HG03108 (cell line): ENCODE results near the gene SAMD5.
"Not testable (repeated sequence)": the region's sequence is repeated elsewhere in the genome, so short reads cannot be mapped to it uniquely, and the experiment has no call there.

Source experiments
- ATAC-seq: cut with Tn5 transposase; IDR thresholded peaks from one replicate; pipeline ENCODE4 v1.9.1; 2021; ENCODE audit warnings: moderate library complexity; ENCODE audit not compliant: unreplicated experiment

The SAMD5 gene

DNA sequence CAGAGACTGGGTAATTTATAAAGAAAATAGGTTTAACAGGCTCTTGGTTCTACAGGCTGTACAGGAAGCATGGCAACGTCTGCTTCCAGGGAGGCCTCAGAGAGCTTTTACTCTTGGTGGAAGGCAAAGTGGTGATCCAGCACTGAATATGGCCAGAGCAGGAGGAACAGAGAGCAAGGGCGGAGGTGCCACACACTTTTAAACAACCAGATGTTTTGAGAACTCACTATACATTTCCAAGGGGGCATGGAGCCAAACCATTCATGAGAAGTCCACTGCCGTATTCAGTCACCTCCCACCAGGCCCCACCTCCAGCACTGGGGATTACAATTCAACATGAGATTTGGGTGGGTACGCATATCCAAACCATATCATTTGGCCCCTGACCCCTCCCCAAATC, 18.7 kb downstream of the SAMD5 start:
- ATAC-seq, result no peak

DNA sequence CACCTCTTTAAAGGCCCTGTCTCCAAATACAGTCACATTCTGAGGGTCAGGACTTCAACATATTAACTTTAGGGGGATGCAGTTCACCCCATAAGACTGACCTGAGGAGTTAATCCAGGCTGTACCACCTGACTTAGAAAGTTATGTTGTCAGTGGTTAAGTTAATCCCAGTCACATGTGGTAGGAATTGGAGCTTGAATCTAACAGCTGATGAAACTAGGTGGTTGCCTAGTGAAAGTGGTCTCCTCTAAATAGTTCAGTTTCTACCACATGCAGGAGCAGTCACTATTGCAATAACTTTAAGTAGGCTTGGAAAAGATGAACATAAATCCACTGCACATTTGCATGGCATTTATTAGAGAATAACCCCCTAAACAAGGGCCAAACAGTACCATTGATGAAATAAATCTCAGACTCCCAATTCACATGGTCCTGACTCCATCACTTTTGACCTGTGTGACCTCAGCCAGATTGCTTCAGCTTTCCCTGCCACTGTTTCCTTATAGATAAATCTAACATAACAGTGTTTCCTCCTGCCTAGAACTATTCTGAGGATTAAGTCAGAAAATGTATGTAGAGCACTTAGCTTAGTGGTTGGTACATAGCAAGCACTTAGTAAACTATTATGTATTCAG, 20.1 kb downstream of the SAMD5 start:
- ATAC-seq, result no peak

DNA sequence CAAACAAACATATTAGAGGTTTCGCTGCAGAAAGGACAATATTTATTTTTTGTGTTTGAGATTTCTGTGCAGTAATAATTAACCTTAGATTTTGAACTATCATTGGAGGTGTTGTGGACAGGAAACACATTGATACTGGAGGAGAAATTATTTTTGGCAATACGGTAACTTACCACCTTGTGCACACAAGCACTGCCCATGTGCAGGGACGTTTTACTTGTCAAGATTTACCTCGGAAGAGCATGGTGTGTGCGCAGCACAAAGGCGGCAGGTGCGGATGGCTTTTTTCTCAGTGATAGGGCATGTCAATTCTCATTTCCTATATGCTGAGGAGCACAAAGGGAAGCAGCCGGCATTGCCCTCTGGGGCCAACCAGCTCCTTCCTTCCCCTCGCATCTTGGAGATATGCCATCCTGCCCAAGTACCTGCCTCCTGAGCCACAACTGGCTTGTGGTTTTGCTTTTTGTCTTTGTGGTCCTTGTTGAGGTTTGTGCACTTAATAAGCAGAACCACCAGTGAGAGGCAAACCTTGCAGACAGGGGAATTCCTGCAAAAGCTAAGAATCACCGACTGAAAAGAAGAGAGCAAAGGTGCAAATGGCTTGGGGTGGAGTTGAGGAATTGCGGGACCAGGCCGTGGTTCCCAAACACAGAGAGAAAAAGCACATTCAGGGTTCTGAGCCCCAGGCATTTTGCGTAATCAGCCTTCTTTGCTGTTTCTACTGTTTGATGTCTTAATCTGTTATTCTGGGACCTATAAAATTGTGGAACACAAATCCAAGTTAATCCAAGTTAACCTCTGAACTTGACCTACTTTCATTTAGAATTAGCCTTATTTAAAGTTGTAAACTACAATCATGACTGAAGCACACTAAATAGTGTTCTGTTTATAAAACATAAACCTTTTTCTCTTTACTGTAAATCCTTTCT, 21.9 kb downstream of the SAMD5 start:
- peak; percentile 52 for ATAC-seq

DNA sequence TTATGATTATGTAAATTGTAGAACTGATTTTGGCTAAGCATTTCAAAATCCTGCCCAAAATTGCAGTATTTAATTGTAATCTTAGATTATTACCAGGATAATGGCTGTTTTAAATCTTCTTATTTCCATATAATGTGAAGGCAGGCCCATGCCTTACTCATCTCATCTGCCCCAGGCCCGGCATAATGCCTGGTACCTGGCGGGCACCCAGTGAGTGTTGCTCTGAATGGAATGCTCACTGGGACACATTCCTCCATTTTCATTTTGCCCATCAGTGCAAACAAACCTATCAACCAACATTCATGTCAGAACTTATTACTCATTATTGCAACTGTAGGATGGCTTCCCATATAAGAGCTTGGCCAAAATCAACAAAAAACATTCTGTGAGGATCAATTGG, 22.8 kb downstream of the SAMD5 start:
- ATAC-seq, result no peak

DNA sequence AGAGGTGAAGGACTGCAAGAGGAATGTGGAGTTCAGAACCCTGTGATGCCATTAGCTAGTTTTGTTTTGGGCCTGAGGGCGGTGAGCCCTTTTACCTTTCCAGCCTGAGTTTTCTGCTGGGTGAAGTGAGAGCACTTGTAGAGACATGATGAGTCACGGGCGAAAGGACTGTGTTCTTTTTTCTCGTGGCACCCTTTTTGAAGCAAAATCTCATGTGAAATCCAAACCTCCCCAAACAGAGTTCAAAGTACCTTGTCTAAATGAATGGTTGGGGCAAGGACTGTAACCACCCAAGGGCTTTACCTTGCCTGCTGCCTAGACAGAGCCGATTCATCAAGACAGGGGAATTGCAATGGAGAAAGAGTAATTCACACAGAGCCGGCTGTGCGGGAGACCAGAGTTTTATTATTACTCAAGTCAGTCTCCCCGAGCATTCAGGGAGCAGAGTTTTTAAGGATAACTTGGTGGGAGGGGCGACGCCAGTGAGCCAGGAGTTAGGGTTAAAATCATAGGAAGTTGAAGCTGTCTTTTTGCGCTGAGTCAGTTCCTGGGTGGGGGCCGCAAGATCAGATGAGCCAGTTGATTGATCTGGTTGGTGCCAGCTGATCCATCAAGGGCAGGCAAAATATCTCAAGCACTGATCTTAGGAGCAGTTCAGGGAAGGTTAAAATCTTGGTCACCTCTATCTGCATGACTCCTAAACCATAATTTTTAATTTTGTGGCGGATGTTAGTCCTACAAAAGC, 25.8 kb downstream of the SAMD5 start:
- no peak for ATAC-seq

DNA sequence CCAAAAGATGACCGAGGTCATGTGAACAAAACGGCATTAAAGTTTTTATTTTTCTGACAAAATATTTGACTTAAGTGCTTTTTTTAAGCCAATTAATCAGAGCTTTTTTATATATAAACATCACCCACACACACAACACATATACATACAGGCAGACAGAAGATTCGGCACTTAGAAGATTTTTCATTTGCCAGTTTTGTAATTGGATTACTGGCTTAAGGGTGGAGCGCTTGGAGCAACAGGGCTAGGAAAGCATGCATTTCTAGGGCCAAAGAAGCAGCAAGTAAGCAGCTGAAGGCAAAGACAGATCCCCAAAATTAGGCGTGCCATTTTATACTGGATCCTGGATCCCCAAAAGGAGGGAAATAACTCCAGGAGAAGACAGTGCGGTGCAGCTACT, 30.3 kb downstream of the SAMD5 start:
- no peak for ATAC-seq

DNA sequence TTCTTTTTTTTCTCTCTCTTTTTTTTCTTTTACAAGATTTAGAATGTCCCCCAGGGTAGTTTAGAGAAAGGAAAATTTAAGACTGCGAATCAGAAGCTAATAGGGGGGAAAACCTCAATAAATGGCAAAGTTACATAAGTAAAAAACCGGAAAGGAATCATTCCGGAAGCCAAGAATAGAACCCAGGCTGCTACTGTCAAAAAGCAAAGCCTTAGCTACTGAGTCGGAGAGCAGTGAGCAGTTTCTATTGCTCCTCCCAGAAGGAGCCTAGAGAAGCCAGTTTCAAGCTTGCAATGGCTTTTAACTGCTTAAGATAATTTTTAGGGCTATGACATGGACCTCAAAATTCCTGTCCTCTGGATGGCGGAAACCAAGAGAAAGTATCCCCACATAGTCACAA, 31.6 kb downstream of the SAMD5 start:
- ATAC-seq, result no peak

DNA sequence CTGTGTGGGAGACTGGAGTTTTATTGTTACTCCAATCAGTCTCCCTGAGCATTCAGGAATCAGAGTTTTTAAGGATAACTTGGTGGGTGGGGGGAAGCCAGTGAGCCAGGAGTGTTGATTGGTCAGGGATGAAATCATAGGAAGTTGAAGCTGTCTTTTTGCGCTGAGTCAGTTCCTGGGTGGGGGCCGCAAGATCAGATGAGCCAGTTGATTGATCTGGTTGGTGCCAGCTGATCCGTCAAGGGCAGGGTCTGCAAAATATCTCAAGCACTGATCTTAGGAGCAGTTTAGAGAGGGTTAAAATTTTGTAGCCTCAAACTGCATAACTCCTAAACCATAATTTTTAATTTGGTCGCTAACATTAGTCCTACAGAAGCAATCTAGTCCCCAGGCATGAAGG, 33.9 kb downstream of the SAMD5 start:
- not testable (repeated sequence) for ATAC-seq

DNA sequence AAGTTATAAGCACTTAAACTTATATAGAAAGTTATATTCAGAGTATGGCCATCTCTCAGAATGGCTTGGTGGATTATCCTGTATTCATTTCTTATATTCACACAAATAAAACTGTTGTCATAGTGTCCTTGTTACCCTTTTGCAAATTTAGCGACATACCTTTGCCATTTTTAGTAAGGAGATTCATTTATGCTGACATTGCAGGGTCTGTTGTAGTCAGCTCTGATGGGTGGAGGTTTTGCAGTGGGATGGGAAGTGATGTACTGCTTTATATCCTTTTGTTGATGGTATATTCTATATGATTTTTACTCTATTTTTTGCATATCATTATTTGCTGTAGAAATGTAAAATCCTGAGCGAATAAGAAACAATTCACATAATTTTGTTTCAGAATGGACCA, 35.9 kb downstream of the SAMD5 start:
- no peak for ATAC-seq

DNA sequence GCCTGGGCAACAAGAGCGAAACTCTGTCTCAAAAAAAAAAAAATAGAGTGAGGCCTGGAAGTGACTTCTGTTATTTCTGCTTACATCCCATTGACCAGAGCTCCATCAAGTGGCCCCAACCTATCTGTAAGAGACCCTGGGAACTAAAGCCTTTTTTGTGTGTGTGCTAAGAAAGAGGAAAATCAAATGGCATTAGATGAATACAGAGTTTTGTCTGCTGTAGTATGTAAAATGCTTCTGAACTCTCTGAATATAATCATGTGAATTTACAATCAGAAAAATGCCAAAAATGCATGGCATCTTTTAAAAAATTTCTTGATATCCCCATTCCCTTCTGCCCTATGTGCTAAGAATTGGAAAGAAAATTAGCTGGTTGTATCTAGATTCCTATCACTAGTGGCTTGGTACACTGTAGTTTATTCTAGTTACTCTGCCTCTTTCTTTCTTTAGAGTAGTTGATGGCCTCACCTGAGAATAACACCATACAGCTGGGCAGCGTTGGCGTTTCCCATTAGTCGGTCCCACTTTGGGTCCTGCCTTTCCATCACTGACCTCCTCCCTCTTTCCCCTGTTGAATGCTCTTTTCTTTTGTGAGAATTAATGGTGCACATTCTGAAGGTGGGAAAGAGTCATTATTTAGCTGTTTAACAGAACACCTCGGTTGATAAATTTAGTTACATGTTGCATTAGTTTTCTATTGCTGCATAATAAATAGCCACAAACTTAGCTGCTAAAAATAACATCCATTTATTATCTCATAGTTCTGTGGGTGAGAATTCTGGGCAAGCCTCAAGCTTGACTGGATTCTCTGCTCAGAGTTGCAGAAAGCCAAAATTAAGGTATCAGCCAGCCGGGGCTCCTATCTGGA, 38.2 kb downstream of the SAMD5 start:
- ATAC-seq, result no peak

DNA sequence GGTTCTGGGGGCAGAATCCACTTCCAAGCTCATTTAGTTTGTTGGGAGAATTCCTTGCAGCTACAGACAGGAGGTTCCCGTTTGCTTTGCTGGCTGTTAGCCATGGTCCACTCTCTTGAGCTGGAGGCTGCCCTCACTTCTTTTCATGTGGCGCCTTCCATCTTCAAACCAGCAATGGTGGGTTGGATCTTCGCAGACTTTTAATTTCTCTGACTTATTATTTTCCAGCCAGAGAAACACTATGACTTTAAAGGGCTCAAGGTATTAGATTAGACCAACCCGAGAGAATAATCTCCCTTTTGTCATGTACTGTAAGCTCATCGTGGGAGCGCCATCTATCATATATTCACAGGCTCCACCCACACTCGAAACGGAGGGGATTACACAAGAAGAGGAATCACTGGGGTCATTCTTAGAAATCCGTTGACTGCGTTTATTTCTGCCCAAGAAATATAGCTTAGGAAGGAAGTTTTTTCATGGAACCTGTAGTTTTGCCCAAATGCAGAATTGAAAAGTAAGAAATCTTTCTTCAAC, 38.9 kb downstream of the SAMD5 start:
- no peak for ATAC-seq

DNA sequence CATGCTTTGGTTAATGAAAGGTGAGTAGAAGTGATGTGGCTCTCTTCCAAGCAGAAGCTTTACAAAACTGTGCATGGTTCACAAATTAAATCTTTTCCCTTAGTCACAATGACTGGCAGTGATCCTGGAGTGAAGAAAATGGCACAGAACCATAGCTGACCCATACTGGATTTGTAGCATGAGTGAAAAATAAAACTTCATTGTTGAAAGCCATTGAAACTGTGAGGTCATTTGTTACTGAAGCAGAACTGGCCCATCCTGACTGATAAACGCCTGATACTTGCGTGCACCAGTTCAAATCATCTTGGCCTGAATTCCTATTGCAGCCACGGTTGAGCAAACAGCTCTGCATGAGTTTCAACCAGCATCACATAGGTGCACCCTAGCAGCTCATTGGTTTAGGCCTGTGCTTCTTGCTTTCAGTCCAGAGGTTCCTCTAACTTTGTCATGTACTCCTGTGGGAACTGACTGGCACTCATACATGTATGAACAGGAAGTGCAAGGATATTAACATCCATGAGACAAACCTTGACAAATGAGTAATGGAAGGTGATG, 40.5 kb downstream of the SAMD5 start:
- no peak for ATAC-seq

DNA sequence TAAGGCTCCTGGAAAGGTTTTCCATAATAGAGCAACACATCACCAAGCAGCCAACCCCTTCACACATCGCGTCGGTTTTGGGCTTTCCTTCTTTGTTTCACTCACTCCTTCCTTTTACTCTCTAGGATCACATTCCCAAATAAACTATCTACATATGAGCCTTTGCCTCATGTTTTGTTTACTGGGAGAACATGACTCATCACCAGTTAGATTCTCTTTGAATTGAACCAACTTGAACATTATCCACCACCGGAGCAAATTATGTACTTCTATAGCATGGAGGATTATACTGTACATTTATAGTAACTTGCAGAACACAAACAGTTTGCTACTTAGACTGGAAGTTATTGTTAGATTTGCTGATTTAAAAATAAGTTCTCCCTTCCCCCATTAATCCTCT, 41.0 kb downstream of the SAMD5 start:
- no peak for ATAC-seq

DNA sequence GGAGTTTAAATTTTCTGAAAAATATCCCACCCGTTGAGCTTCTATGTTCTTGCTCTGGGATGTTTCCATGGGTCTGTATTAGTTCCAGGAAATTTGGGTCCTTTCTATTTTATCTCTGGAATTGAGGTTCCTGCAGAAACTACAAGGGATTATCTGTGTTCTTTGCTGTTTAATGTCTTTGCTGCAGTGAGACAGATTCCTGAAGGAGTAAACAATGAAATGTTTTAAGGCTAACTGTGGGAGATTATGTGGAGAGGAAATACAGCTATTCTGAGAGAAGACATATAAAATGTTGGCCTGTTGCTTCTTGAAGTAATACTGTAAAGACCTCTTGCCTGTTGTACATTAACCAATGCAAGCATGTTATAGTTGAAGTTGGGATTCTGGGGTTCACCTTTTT, 43.5 kb downstream of the SAMD5 start:
- ATAC-seq, result no peak

DNA sequence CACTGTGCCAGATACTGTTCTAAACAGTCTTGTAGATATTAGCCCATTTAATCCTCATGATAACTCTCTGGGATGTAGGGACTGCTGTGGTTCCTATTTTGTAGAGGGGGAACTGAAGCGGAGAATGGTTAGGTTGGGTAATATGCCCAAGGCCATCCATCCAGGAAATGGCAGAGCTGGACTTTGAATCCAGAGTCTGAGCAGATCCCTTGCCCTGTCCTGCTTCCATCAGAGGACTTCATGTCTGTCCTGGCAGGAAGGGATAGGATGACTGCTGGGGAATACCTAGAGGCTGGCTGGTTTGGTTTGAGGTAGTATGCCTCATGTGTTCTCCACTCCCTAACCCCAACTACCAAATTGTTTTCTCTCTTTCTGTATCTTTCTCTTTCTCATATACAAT, 44.6 kb downstream of the SAMD5 start:
- no peak for ATAC-seq

DNA sequence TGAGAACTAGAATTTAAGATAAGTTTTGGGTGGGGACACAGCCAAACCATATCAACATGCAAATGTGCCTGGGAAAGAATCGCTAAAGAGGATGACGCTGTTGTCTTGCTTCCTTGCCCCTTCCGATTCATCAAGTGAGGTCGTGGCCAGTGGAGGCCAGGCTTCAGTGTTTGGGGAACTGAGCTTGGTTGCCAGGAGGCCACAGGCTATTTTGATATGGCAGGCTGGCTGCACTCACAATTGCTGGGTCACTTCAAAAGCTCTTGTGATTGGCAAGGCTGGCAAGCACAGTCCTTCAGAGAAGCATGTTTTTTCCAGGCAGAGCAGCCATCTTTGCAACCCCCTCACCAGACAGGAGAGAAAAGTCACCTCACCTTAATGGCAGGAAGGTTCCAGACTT, 45.8 kb downstream of the SAMD5 start:
- ATAC-seq, result no peak

DNA sequence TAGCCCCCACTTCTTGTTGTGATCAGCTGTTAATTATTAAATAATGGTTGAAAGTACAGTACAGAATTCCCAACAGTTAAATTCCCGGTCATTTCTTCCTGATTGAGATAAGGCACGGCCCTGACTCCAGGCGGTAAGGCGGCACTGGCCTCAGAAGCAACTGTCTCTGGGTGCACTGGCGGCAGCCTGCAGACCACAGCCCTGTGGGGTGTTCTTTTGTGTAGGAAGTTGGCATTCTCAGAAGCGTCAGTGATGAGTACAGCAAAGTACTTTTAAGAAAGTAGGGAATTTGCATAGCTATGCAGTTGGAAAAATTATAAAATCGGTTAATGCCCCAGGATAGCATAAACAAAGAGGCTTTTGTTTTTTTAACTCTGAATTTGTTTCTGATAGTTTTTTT, 50.5 kb downstream of the SAMD5 start:
- ATAC-seq, result no peak

DNA sequence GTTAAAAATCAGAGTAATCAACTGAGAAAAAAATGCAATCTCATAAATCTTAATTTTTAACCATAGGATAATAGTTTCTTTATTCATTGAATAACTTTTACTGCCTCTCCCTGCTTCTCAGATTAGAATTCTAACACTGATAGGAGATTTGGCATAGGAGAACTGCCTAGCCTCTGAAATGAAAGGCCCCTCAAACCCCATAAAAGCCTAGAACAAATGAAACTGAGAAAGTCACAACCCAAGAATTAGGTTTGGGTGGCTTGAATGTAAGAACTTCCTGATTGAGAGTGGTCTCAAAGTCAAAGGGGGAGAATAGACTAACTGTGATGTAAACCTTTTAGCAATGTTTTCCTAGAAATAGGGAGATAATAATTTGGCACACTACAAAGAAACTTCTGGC, 52.2 kb downstream of the SAMD5 start:
- no peak for ATAC-seq

DNA sequence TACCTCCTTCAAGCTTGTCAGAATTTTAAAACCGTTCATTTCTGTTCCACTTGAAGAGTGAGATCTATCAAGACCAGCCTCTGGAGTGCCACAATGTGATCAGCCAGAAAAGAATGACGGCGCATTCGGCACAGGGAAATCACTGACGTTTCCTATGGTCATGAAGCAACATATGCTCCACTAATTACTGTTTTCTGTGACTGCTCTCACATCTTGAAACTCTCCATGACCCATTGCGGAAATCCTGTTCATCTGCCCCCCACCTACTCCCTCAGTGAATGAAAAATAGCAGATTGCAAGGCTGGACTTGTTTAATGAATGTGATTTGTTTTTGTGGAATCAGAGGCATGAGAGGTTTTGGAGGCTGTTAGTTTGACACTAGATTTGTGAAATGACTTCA, 53.2 kb downstream of the SAMD5 start:
- no peak for ATAC-seq

DNA sequence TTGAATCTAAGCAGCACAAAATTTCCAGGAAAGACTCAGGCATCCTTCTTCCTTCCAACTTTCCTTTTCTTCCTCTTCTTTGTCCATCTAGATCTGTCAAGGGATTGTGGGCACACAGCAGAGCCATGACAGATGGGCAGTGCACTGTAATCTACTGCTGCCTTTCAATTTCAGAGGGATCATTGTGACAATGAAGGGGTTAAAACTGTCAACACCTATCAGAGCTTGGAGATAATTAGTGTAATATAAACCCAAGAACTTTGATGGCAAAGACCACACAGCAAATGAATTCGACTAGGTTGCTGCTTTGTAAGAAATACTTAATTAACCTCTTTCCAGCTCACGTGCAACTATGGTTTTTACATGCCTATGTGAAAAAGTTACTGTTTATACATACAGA, 55.0 kb downstream of the SAMD5 start:
- no peak for ATAC-seq
